ENCODE data around the gene IFIT1B. TPM values are rescaled to one million over a fixed set of nuclear protein-coding genes. Genes with fewer than 3 reads are reported as not detected.

IFIT1B gene
- total and polyA plus RNA-seq, 2 of the 8 experiments (the other 6 are each of a cell fraction or from before 2014, with no cell fraction given): not detected

- Histone ChIP-seq H2AFZ (ENCODE audit: low read length) (no peak overlapping the region), H2BK5ac (ENCODE audit: low read depth, low read length) (peak overlapping the region; percentile 44; the same call in 1 of the 2 replicates), H2BK15ac (ENCODE audit: low read length) (no peak overlapping the region), H2AK5ac (ENCODE audit: low read depth, low read length) (no peak overlapping the region), H4K20me1 (replicated peaks in 1 of 2; ENCODE audit: control insufficient read depth in 1 of 2, insufficient read depth in 2 of 2, low read length in 2 of 2) (no peaks in the 10 kb centered on the region), H2BK20ac (ENCODE audit: low read length) (peak overlapping the region; percentile 87), H3K9me3 (ENCODE audit: insufficient read depth in 2 of 2, low read depth in 1 of 2, low read length in 1 of 2) (no peaks in the 10 kb centered on the region), H3K27ac (ENCODE audit: low read depth, low read length) (no peak overlapping the region), H3K14ac (ENCODE audit: insufficient read length) (no peak overlapping the region), H3K18ac (ENCODE audit: extremely low read depth, low read length) (peak overlapping the region; percentile 38; the same call in 1 of the 2 replicates), H3K4me1 (replicated peaks in 1 of 4; ENCODE audit: control insufficient read depth in 3 of 4, insufficient read depth in 4 of 4, low read length in 3 of 4) (peaks cover 8 to 26% (median 10%) of the 10 kb centered on the region in 4 experiments; a peak in 6 of 7 replicates), H3K4ac (replicated peaks; ENCODE audit: insufficient read length, low read depth, low read length) (peak overlapping the region; percentile 45), H3K9ac (replicated peaks in 1 of 4; ENCODE audit: extremely low read depth in 1 of 4, low read depth in 3 of 4, low read length in 3 of 4) (no peak overlapping the region), H3K4me3 (ENCODE audit: extremely low read depth in 1 of 4, insufficient read depth in 2 of 4, low read depth in 3 of 4, low read length in 4 of 4) (no peak overlapping the region), H2BK12ac (ENCODE audit: low read depth, low read length) (0 out of 2 replicates have a peak overlapping the region, but pooled peaks have one; percentile 2), H3K56ac (replicated peaks; ENCODE audit: insufficient read length, low read depth, low read length) (no peak overlapping the region), H3K23me2 (ENCODE audit: low read depth, low read length) (0 out of 2 replicates have a peak, but pooled peaks cover 3% of the 10 kb centered on the region), H3K4me2 (ENCODE audit: insufficient read depth in 1 of 2, low read depth in 2 of 2, low read length in 2 of 2) (no peak overlapping the region), H3K79me2 (ENCODE audit: control insufficient read depth in 1 of 2, insufficient read depth in 2 of 2, low read length in 2 of 2) (no peaks in the 10 kb centered on the region), H3K27me3 (replicated peaks in 1 of 4; ENCODE audit: control insufficient read depth in 3 of 4, extremely low read depth in 1 of 4, insufficient read depth in 3 of 4, low read length in 3 of 4) (no peaks in the 10 kb centered on the region), H4K91ac (replicated peaks; ENCODE audit: insufficient read length, low read length) (no peak overlapping the region), H3K36me3 (ENCODE audit: control insufficient read depth in 2 of 4, insufficient read depth in 4 of 4, low read length in 3 of 4) (no peaks in the 10 kb centered on the region), H3K79me1 (ENCODE audit: low read depth, low read length) (no peaks in the 10 kb centered on the region), H4K8ac (ENCODE audit: extremely low read depth, insufficient read depth, low read length) (no peak overlapping the region), H2BK120ac (replicated peaks; ENCODE audit: low read depth, low read length) (no peak overlapping the region), H3K23ac (ENCODE audit: insufficient read length) (no peak overlapping the region), H4K5ac (ENCODE audit: insufficient read length, low read depth, low read length) (no peak overlapping the region)
- DNase-seq (ENCODE audit: low read depth in 1 of 2, low spot score in 2 of 2) (no peak), FAIRE-seq (no peak)
- ChIA-PET CTCF (ENCODE audit: partially characterized antibody) (no interaction called here), POLR2A (ENCODE audit: partially characterized antibody) (interaction anchor here (1.4 kb wide), 1 partner anchor 38 kb away, joined by 4 read pairs; no protein-coding TSS in a partner anchor)
- no peak for TF ChIP-seq CHD2 (IDR thresholded peaks at IDR 0.05; ENCODE audit: low read length)
- TF ChIP-seq MAFK (IDR thresholded peaks at IDR 0.05; ENCODE audit: low read depth, low read length): no peak
- no peak for TF ChIP-seq TAF1 (IDR thresholded peaks at IDR 0.05; ENCODE audit: low read depth, low read length)
Measured at GRCh38 chr10:89330537-89331212, 47.2 kb upstream of the IFIT1B start.

All from H1 (cell line).